ENCODE data around the gene MYH7. TPM values are rescaled to one million over a fixed set of nuclear protein-coding genes. Genes with fewer than 3 reads are reported as not detected.
A peak's percentile ranks its signal among the peaks of the same experiment; 100 is the strongest.

Gene MYH7
- 1 to 10 TPM in 1 of 6 donors, under 1 TPM in 5; 0.19 to 6.3 (median 0.40) TPM for total RNA-seq
- polyA plus RNA-seq = 1 to 10 TPM in 1 of 2 donors, under 1 TPM in 1; 0.34 to 1.1 TPM

DNA sequence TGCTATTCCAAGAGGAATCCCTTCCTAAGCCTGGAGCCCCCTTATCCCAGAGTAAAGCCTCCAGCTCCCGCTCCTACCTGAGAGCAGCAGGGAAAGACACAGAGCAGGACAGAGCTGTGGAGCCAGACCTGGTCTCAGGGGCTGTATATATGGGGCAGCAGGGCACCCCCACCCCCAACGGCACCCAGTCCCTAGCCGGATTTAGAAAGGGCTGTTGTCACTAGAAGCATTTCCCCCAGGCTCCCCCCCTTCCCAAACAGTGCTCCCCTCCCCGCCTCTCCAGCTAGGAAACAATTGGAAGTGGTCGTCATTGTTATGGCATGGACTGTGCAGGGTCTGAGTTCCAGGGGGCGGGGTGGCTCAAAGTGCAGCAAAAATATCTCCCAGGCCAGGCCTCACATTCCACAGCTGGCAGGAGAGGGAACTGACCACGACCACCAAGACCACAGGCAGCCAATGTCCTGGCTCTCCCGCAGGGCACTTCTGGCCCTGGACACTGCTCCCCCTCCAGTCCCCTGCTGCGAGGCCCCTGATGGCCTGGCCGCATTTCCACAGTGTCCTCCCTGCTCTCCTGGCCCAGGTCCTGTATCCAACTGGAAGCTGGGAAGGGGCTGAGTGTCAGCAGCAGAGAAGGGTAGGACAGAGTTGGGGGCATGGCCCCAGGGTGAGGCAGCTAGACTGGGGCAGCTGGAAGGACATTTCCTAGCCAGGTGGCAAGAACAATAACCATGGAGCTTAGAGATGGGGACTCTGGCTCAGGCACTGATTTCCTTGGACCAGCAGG is at the start of gene MYH7:
Gene MYH7 (minus strand): TSS at position 118 of the 784 bp plus-strand sequence. CDS start 1,928 bp downstream, outside the sequence.
- DNase-seq (peak in 2 of 6 donors; percentile 6 to 30), ATAC-seq (no peak), FAIRE-seq (no peak)
- H3K4me3 ChIP-seq = no peak within 1 kb of the TSS
- H3K36me3 ChIP-seq = no peaks in the 10 kb centered on the region
- H3K27me3 ChIP-seq = no peaks in the 10 kb centered on the region
- WGBS, 2 donors = 58 to 62% methylated on average over 10 of the region's 10 CpGs
- H3K27ac ChIP-seq = no peak within 1 kb of the TSS
- TF ChIP-seq, protein P1, sequence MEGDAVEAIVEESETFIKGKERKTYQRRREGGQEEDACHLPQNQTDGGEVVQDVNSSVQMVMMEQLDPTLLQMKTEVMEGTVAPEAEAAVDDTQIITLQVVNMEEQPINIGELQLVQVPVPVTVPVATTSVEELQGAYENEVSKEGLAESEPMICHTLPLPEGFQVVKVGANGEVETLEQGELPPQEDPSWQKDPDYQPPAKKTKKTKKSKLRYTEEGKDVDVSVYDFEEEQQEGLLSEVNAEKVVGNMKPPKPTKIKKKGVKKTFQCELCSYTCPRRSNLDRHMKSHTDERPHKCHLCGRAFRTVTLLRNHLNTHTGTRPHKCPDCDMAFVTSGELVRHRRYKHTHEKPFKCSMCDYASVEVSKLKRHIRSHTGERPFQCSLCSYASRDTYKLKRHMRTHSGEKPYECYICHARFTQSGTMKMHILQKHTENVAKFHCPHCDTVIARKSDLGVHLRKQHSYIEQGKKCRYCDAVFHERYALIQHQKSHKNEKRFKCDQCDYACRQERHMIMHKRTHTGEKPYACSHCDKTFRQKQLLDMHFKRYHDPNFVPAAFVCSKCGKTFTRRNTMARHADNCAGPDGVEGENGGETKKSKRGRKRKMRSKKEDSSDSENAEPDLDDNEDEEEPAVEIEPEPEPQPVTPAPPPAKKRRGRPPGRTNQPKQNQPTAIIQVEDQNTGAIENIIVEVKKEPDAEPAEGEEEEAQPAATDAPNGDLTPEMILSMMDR (IDR thresholded peaks at IDR 0.05) = no peak
- no peaks in the 10 kb centered on the region for H3K9me3 ChIP-seq
- intact Hi-C loops (cut with DNase I) = no loop called here
- H3K4me1 ChIP-seq = no peaks in the 10 kb centered on the region

DNA sequence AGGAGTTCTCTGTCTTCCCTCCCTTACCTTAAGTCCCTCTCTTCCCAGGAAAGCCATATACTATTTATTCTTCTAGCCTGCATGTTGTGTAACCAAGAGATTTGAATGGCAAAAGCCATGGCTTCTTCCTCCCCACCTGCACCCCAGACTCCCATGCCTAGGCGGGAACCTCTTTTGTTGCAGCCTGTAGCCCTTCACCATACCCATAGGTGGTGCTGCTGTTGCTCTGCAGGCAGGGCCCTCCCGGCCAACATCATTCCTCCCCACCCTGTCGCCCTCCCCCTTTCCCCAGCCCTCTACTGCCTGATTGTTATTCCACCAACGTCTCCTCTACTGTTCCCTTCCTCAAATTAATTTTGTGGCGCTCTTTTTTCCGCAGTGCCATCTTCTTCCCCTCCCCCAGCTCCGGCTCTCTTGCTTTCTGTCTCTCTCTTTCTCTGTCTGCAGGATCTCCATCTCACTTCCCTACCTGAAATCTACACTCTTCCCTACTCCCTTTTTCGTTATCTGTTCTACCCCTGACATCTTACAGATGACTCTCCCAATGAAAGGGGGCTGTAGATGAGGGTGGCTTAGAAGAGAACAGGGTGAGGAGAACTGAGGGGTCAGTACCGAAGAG is 47.9 kb upstream of the MYH7 start:
- Histone ChIP-seq H3K27me3 (no peaks in the 10 kb centered on the region), H3K9me3 (no peaks in the 10 kb centered on the region), H3K27ac (no peak overlapping the region), H3K36me3 (no peaks in the 10 kb centered on the region), H3K4me1 (no peaks in the 10 kb centered on the region), H3K4me3 (no peak overlapping the region)
- FAIRE-seq (no peak), DNase-seq (no peak), ATAC-seq (peak in 1 of 4 donors; percentile 32)
- TF ChIP-seq, protein P1 (IDR thresholded peaks at IDR 0.05) = no peak
- WGBS, 2 donors = 63 to 69% methylated on average over 9 of the region's 9 CpGs
- intact Hi-C loops (cut with DNase I) = loop anchor here in 1 of 3 donors (5.0 kb wide), 1 partner anchor 79 kb away; no protein-coding TSS in a partner anchor

DNA sequence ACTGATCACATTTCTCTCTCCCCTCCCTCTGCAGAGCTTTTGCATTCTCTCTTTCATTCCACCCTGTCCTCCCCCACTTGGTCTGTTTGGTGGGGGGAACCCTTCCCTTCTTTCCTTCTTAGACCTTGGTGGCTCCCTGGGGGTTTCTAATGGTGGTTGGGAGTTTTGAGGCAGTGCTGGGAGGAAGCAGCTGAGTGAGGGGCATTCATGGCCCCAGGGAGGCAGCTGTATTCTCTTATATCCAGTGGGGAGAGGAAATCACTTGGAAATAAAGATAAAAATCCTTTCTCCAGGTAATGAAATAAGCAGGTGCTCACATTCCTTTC is 47.3 kb upstream of the MYH7 start:
- Histone ChIP-seq H3K27ac (no peak overlapping the region), H3K4me3 (no peak overlapping the region), H3K36me3 (peaks cover 0 to 2% (median 0%) of the 10 kb centered on the region in 3 donors), H3K27me3 (no peaks in the 10 kb centered on the region), H3K9me3 (no peaks in the 10 kb centered on the region), H3K4me1 (no peaks in the 10 kb centered on the region)
- ATAC-seq = no peak
- intact Hi-C loops (cut with DNase I) = loop anchor here in 1 of 3 donors (5.0 kb wide), 1 partner anchor 80 kb away; no protein-coding TSS in a partner anchor
- TF ChIP-seq, protein P1 (IDR thresholded peaks at IDR 0.05) = no peak
- DNase-seq = no peak
- FAIRE-seq = no peak

DNA sequence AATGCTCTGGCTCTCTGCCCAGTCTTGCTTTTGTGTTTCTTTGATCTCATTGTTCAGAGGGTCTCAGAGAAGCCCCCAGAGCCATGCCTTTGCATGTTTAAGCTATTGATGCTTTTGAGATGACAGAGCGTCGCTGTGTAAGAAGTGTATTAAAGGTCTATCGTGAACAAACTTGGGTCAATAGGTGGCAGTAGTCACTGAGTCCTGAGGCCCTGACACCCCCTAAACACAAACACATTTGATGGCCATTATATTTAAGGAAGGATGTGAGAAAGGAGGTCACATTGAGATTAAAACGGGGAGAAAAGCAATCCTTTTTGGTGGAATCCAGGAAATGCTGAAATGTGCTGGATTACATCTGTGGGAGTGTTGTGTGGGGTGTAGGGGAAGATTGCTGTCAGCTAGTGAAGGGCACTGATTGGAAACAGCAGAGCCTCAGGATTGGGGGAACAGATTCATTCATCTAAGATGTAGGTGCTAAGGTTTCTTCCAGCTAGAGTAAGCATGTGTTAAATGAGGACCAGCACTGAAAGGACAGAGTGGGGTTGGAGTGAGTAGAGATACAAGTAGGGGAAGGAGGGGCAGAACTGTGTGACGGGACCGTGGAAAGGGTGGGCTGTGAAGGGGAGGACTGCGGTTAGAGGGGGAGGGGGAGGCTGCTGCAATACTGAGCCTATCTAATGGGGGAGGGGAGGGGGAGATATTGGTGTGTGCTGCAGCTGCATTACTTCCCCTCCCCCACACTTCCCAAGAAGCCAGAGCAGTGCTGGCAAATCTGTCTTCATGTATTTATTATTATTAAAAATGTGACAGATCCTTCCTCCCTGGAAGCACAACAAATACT is 46.7 kb upstream of the MYH7 start:
- FAIRE-seq (no peak), ATAC-seq (no peak), DNase-seq (no peak)
- H3K4me3 ChIP-seq = no peak overlapping the region
- H3K27me3 ChIP-seq = no peaks in the 10 kb centered on the region
- intact Hi-C loops (cut with DNase I) = loop anchor here in 1 of 3 donors (5.0 kb wide), 1 partner anchor 80 kb away; no protein-coding TSS in a partner anchor
- 73 to 75% methylated on average over 7 of the region's 7 CpGs for WGBS, 2 donors
- no peaks in the 10 kb centered on the region for H3K4me1 ChIP-seq
- no peak overlapping the region for H3K27ac ChIP-seq
- TF ChIP-seq, protein P1 (IDR thresholded peaks at IDR 0.05) = no peak
- peaks cover 0 to 8% (median 4%) of the 10 kb centered on the region in 3 donors for H3K36me3 ChIP-seq
- no peaks in the 10 kb centered on the region for H3K9me3 ChIP-seq
